Stimulated activated CD4-positive, alpha-beta T cell treated with anti-CD3 and anti-CD28 coated beads, Interleukin-4, amount 100 ng/mL, for 24 hours (primary cell): ENCODE data around the gene POLR2A.

Experiments used
- DNase-seq: peaks from one replicate; pipeline ENCODE4 v3.0.0-alpha.2; 2020

The POLR2A gene

DNA sequence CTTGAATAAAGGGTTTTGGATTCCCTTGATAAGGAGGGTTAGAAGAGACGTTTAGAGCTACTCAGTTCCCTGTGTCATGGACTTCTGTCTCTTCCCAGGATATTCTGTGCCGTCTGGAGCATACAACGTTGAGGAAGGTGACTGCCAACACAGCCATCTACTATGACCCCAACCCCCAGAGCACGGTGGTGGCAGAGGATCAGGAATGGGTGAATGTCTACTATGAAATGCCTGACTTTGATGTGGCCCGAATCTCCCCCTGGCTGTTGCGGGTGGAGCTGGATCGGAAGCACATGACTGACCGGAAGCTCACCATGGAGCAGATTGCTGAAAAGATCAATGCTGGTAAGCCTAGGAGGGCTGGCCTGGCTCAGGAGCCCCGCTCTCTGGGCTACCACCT is 24.7 kb downstream of the POLR2A start:
- DNase-seq = no peak

DNA sequence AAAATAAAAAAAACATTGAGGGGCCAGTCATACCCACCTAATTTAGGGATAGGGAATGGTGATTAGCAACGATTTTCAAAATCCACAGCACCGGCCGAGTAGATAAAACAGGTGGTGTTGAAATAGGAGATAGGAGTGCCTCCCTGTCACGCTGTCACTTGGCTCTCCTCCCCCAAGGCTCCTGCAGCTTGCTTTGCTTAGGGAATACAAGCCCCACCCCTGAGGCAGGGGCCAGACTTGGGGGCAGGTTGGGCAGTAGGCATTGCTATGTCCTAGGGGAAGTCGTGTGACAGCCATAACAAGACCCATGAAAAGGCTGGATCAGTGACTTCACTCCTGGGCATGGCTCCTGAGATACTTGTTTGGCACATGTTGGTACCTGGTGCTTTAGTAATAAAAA is 25.8 kb downstream of the POLR2A start:
- no peak for DNase-seq

DNA sequence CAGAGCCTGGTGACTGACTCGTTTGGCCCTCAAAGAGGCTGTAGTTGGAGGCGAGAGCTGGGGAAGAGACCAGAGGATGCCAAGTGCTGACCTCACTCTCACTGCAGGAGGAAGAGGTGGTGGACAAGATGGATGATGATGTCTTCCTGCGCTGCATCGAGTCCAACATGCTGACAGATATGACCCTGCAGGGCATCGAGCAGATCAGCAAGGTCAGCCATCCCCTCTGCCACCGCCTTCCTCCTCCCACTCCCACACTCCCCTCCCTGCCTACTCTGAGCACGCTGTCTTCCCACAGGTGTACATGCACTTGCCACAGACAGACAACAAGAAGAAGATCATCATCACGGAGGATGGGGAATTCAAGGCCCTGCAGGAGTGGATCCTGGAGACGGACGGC is 26.9 kb downstream of the POLR2A start:
- DNase-seq = no peak

DNA sequence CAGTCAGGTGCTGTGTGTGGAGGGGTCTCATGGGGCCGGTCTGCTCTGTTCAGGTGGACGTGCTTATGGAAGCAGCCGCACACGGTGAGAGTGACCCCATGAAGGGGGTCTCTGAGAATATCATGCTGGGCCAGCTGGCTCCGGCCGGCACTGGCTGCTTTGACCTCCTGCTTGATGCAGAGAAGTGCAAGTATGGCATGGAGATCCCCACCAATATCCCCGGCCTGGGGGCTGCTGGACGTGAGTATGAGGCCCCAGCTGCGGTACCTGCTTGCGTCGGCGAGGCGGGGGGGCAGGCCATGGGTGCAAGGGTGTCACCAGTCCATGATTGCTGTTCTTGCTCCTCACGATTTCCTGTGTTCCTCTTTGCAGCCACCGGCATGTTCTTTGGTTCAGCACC is 27.9 kb downstream of the POLR2A start:
- DNase-seq = no peak

DNA sequence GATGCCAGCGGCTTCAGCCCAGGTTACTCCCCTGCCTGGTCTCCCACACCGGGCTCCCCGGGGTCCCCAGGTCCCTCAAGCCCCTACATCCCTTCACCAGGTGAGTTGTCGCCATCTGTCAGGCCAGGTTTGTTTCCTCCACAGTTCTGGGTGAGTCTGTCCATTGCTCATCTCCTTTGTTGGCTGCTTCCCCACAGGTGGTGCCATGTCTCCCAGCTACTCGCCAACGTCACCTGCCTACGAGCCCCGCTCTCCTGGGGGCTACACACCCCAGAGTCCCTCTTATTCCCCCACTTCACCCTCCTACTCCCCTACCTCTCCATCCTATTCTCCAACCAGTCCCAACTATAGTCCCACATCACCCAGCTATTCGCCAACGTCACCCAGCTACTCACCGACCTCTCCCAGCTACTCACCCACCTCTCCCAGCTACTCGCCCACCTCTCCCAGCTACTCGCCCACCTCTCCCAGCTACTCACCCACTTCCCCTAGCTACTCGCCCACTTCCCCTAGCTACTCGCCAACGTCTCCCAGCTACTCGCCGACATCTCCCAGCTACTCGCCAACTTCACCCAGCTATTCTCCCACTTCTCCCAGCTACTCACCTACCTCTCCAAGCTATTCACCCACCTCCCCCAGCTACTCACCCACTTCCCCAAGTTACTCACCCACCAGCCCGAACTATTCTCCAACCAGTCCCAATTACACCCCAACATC is 28.8 kb downstream of the POLR2A start:
- DNase-seq = no peak

DNA sequence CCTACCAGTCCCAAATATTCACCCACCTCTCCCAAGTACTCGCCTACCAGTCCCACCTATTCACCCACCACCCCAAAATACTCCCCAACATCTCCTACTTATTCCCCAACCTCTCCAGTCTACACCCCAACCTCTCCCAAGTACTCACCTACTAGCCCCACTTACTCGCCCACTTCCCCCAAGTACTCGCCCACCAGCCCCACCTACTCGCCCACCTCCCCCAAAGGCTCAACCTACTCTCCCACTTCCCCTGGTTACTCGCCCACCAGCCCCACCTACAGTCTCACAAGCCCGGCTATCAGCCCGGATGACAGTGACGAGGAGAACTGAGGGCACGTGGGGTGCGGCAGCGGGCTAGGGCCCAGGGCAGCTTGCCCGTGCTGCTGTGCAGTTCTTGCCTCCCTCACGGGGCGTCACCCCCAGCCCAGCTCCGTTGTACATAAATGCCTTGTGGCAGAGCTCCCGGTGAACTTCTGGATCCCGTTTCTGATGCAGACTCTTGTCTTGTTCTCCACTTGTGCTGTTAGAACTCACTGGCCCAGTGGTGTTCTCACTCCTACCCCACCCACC is 29.8 kb downstream of the POLR2A start:
- no peak for DNase-seq

DNA sequence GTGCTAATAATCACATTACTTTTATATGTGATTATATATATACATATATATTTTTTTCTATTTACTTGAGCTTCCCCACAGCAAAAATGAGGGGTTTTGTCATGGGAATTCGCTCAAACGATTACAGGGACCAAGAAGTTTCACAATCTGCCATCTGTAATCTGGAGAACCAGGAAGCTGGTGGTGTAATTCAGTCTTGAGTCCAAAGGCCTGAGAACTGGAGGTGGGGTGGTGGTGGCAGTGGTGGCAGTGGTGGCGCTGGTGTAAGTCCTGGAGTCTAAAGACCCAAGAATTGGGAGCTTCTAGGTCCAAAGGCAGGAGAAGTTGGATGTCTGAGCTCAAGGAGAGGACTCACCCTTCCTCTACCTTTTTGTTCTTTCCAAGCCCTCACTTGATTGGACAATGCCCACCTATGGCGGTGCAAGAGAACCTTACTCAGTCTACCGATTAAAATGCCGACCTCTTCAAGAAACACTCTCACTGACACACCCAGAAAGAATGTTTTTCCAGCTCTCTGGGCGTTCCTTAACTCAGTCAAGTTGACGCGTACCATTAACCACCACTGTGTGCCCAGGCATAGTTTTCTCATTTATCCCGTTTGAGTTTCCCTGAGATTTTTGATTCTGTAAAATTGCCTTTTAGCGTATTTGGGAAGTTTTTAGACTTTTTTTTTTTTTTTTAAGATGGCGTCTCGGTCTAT is 31.9 kb downstream of the POLR2A start:
- DNase-seq = no peak

DNA sequence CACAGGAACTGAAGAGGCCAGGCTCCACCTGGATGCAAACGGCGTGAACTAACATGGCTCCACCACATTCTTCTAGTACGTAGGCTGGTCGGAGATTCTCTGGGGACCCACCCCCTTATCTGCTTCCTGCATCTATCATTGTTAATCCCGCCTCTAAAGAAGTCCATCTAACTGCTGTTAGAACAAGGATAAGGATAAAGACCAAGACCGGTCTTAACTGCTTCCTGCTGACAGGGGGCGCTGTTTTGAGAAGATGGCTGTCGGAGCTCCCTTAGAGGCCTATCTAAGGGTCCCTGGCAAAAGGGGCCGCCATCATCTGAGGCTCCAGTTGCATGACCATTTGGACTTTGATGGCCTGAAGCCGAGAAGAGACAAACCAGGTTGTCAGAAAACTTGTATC is 38.9 kb downstream of the POLR2A start:
- peak; percentile 55 for DNase-seq

DNA sequence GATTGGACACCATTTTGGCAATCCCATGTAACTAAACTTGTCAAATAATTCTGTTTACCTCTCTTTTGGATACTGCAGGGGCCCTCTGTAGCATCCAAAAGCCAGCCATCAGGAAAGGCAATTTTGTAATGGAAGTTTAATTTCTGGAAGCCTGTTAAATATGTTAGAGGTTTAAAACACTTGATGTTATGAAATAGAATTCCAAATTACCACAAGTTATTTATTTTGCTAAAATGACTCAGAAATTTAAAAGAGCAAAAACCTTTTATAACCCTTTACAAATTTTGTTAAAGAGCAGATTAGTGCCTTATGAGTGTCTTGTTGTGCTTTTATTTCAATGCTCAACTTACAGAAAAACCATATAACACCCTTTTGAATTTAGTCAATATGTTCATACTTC is 44.7 kb downstream of the POLR2A start:
- no peak for DNase-seq

DNA sequence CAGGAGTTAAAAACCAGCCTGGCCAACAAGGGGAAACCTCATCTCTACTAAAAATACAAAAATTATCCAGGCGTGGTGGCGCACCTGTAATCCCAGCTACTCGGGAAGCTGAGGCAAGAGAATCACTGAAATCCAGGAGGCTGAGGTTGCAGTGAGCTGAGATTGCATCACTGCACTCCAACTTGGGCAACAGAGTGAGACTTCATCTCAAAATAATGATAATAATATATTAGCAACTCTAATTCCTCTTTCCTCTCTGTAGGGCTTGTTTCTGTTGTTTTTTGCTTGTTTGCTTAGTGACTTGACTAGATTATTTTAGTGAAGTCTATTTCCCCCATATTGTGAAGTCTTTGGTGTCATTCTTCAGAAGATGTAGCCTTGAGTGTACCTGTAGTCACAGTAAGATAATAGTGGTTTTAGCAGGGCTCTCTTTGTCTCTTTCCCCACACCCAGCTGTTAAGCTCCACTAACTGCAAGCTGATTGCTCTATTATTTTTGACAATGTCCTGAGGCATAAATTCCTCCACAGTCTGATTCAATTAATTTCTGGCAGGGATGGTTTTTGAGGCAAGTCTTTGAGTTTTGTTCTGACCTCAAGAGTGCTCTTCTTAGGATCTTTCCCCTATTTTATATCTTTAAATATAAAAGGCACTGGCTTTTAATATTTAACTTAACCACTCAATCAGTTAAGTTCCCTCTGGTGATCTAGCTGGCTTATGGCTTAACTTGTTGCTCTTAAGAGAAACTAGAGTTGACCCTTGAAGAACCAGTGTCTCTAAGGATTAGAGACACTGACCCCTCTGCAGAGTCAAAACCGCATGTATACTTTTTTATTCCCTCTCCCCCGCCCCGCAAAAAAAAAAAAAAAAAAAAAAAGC is 46.1 kb downstream of the POLR2A start:
- DNase-seq = no peak

DNA sequence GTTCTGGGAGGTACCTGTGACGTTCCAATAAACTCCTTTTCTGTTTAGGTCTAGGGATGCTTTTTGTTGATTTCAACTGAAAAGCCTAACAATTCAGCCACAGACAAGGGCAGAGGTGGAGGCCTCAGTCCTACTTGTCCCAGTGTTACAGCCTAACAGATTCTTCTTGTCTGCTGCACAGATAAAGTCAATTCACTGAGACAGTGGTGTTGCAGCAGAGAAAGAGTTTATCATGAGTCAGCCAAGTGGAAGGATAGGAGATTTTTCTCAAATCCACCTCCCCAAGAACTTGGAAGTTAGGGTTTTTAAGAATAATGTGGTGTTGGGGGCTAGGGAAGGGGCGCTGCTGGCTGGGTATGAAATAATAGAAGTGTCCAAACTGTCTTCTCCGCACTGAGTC is 53.9 kb downstream of the POLR2A start:
- DNase-seq = no peak

DNA sequence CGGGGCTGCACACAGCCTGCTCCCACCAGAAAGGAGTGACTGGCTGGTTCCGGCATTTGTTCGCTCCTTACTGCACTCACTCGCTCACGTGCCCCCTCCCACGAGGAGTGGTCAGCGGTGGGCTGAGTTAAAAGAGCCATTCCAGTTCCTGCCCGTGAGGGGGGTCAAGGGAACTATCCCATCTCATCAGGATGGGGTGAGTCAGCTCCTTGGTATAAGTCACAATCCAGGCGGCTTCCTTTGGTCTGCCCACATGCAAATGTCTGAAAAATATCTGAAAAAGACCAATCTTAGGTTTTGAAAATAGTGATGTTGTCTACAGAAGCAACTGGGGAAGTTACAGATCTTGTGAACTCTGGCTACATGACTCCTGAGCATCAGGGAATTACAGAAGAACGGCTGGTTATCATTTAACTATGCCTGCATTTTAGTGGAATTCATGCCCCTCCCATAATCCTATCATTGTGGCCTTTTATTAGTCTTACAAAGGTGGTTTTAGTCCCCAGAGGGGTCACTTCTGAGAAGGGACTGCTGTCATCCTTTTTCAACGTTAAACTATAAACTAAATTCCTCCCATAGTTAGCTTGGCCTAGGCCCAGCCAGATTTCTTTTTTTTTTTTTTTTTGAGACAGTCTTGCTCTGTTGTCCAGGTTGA is 54.9 kb downstream of the POLR2A start:
- no peak for DNase-seq

DNA sequence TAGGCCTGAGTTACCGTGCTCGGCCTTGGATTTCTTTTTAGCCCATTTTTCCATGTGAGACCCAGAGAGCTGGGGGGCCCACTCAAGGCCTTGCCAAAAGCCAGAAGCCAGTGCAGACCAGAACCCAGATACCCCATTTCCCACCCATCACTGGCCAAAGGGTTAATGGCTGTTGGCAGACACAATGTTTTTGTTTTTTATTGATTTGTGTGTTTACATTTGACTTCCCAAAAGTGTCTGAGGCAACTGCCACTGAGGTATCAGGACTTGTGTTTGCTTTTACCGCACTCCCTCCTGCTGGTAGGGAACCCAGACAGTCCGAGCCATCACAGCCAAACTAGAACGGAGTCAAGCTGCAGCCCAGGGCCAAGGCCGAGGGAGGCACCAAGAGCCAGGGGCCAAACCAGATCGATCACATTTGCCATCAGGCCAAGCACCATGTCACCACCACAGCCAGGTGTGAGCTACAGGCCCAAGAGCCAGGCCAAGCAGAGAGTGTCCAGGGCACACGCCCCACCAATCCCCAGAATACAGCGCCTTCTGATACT is 57.0 kb downstream of the POLR2A start:
- no peak for DNase-seq

DNA sequence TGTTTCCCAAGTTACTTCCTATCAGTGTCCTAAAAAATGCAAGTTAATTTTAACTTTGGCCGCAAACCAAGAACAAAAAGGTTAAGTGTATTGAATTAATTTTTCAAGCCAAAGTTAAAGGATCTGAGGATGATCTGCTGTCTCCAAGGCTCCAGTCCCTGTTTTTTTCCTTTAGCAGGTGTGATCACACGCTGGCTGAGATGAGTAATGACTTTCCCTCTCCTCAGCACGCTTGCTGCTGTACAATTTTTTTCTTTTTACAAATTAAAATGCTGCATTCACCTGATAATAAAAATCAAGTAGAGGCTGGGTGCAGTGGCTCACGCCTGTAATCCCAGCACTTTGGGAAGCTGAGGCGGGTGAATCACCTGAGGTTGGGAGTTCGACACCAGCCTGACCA is 60.7 kb downstream of the POLR2A start:
- DNase-seq = no peak

DNA sequence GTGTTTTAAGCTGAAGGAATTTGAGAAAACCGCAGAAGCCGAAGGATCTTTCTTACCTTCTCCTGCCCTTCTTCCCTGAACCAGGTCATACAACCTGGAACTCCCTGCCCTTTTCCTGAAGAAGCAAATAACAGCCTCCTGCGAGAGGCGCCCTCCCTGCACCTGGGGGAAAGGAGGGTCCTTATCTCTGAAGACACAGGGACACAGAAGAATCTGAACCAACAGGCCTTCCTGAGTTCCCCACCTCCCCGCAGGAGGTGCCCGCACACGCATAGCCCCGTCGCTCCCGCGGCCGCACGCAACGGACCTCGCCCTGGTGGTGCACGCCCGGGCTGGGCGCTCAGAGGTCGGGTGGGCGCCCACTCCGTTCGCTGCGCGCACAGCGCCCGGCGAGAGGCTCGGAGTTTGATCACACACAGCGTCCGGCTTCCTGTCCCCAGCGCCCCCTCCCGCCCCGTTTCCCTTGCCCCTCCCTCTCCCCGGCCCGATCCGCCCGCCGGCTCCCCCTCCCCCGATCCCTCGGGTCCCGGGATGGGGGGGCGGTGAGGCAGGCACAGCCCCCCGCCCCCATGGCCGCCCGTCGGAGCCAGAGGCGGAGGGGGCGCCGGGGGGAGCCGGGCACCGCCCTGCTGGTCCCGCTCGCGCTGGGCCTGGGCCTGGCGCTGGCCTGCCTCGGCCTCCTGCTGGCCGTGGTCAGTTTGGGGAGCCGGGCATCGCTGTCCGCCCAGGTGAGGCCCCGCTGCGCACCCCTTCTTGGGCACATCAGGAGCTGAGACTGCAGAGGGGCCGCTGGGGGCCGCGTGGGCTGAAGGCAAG is 64.6 kb downstream of the POLR2A start, which contains the start of gene TNFSF12:
TSS of gene TNFSF12 (plus strand) at position 474 of the 816 bp plus-strand sequence. CDS start at position 570, 96 bp downstream.
- DNase-seq = peak; percentile 55
